HAP-1 (cell line): ENCODE measurements around the gene BATF2.

Source experiments
- DNase-seq, 2 experiments: peaks; one replicate each; pipeline ENCODE4 v3.0.0-alpha.2; 2016 to 2020; ENCODE audit warnings: low spot score in 2 of 2
- H3K27me3 ChIP-seq: fragments of 250-450 bp; sonication (Bioruptor Pico); 2 replicates; pipeline ENCODE4 v1.5.1; 2020; ENCODE audit warnings: low read depth, mild to moderate bottlenecking, moderate library complexity
- H3K36me3 ChIP-seq: fragments of 250-450 bp; sonication (Bioruptor Pico); replicated peaks from 2 replicates; pipeline ENCODE4 v1.5.1; 2020; ENCODE audit warnings: mild to moderate bottlenecking
- H3K4me1 ChIP-seq: fragments of 250-450 bp; sonication (Bioruptor Pico); 2 replicates; pipeline ENCODE4 v1.5.1; 2020; ENCODE audit warnings: mild to moderate bottlenecking
- H3K4me3 ChIP-seq: fragments of 250-450 bp; sonication (Bioruptor Pico); 2 replicates; pipeline ENCODE4 v1.5.1; 2020; ENCODE audit warnings: mild to moderate bottlenecking, moderate library complexity
- H3K9me3 ChIP-seq: fragments of 250-450 bp; sonication (Bioruptor Pico); 2 replicates; pipeline ENCODE4 v1.5.1; 2020; ENCODE audit warnings: mild to moderate bottlenecking, moderate library complexity
- in situ Hi-C: fragments of 300-500 bp; cut with MboI; formaldehyde crosslinking; loops from 3 replicates; pipeline ENCODE4 v1.14.3; 2020; ENCODE audit warnings: low sequenced_read_pairs, inconsistent platforms, mixed read lengths

Gene BATF2

GRCh38 chr11:64970731-64971151 is 26.0 kb downstream of the BATF2 start:
- DNase-seq = no peak
- H3K27me3 ChIP-seq = no peaks in the 10 kb centered on the region
- in situ Hi-C loops = no loop called here
- no peaks in the 10 kb centered on the region for H3K9me3 ChIP-seq
- no peaks in the 10 kb centered on the region for H3K4me1 ChIP-seq
- no peaks in the 10 kb centered on the region for H3K36me3 ChIP-seq
- H3K4me3 ChIP-seq = no peak overlapping the region

GRCh38 chr11:64969209-64969608 is 27.6 kb downstream of the BATF2 start:
- in situ Hi-C loops = no loop called here
- Histone ChIP-seq H3K27me3 (no peaks in the 10 kb centered on the region), H3K36me3 (no peaks in the 10 kb centered on the region), H3K4me3 (no peak overlapping the region), H3K4me1 (no peaks in the 10 kb centered on the region), H3K9me3 (no peaks in the 10 kb centered on the region)
- DNase-seq = no peak

GRCh38 chr11:64967375-64967774 is 29.4 kb downstream of the BATF2 start:
- Histone ChIP-seq H3K36me3 (no peaks in the 10 kb centered on the region), H3K27me3 (no peaks in the 10 kb centered on the region), H3K4me3 (no peak overlapping the region), H3K4me1 (no peaks in the 10 kb centered on the region), H3K9me3 (no peaks in the 10 kb centered on the region)
- in situ Hi-C loops = no loop called here
- no peak for DNase-seq

- in situ Hi-C loops = no loop called here
- Histone ChIP-seq H3K36me3 (no peaks in the 10 kb centered on the region), H3K4me1 (no peaks in the 10 kb centered on the region), H3K9me3 (no peaks in the 10 kb centered on the region), H3K27me3 (no peaks in the 10 kb centered on the region), H3K4me3 (no peak overlapping the region)
- DNase-seq = no peak
Observed at GRCh38 chr11:64963072-64963631, 33.6 kb downstream of the BATF2 start.

GRCh38 chr11:64960719-64961118 is 36.1 kb downstream of the BATF2 start:
- Histone ChIP-seq H3K36me3 (no peaks in the 10 kb centered on the region), H3K9me3 (no peaks in the 10 kb centered on the region), H3K4me3 (no peak overlapping the region), H3K27me3 (no peaks in the 10 kb centered on the region), H3K4me1 (no peaks in the 10 kb centered on the region)
- no peak for DNase-seq
- in situ Hi-C loops = no loop called here

- in situ Hi-C loops = no loop called here
- Histone ChIP-seq H3K27me3 (peaks cover 6% of the 10 kb centered on the region; the same call in 1 of the 2 replicates), H3K36me3 (no peaks in the 10 kb centered on the region), H3K4me3 (no peak overlapping the region), H3K9me3 (no peaks in the 10 kb centered on the region), H3K4me1 (no peaks in the 10 kb centered on the region)
- DNase-seq = no peak
Observed at GRCh38 chr11:64959498-64959897, 37.3 kb downstream of the BATF2 start.

GRCh38 chr11:64954201-64954600 is 42.6 kb downstream of the BATF2 start:
- in situ Hi-C loops = no loop called here
- no peaks in the 10 kb centered on the region for H3K9me3 ChIP-seq
- DNase-seq = no peak
- no peaks in the 10 kb centered on the region for H3K4me1 ChIP-seq
- no peaks in the 10 kb centered on the region for H3K36me3 ChIP-seq
- H3K27me3 ChIP-seq = peaks cover 14% of the 10 kb centered on the region
- no peak overlapping the region for H3K4me3 ChIP-seq

GRCh38 chr11:64951529-64951928 is 45.2 kb downstream of the BATF2 start:
- no peaks in the 10 kb centered on the region for H3K4me1 ChIP-seq
- in situ Hi-C loops = no loop called here

GRCh38 chr11:64947208-64947814 is 49.5 kb downstream of the BATF2 start:
- H3K4me1 ChIP-seq = no peaks in the 10 kb centered on the region
- peaks cover 5% of the 10 kb centered on the region; the same call in 1 of the 2 replicates for H3K27me3 ChIP-seq
- in situ Hi-C loops = no loop called here
- no peak for DNase-seq
- no peaks in the 10 kb centered on the region for H3K9me3 ChIP-seq
- no peak overlapping the region for H3K4me3 ChIP-seq
- H3K36me3 ChIP-seq = no peaks in the 10 kb centered on the region

More at GRCh38 chr11:64951529-64951928, 45.2 kb downstream of the BATF2 start:
- no peaks in the 10 kb centered on the region for H3K9me3 ChIP-seq
- H3K36me3 ChIP-seq = no peaks in the 10 kb centered on the region
- peaks cover 14% of the 10 kb centered on the region for H3K27me3 ChIP-seq
- no peak overlapping the region for H3K4me3 ChIP-seq
- no peak for DNase-seq
